K562 (cell line): ENCODE measurements around the gene VPS11. TPM values are rescaled to one million over a fixed set of nuclear protein-coding genes. Genes with fewer than 3 reads are reported as not detected.

ENCODE experiments used
- ATAC-seq: fragments of 200-7000 bp; cut with Tn5 transposase; 3 replicates; pipeline ENCODE4 v1.9.1; 2020; ENCODE audit warnings: moderate library complexity
- BruUV-seq: library from RNA; stranded (reverse); fragments of 400-500 nt; replicated peaks from 2 replicates; lab custom pipeline; 2021; lab: Mats Ljungman, UMichigan
- CTCF ChIA-PET: fragments of 300-600 bp; formaldehyde crosslinking; extraction: SDS; loops from one replicate; lab custom pipeline; 2021; ENCODE audit warnings: low intra/inter-chr PET ratio; lab: Yijun Ruan, JAX
- POLR2A ChIA-PET: fragments of 300-600, 350-650 bp; sonication (Branson Sonifier 250); formaldehyde crosslinking; extraction: SDS; loops from one replicate; lab custom pipeline; 2021; ENCODE audit warnings: antibody characterized with exemption, inconsistent platforms; lab: Yijun Ruan, JAX
- DNase-seq, 4 experiments: peaks; one replicate each; pipeline versions ENCODE4 v3.0.0 to v3.0.0-alpha.2; 2011 to 2018; ENCODE audit warnings: low spot score in 3 of 4, mixed read lengths in 3 of 4; ENCODE audit errors: extremely low read depth in 1 of 4
- FAIRE-seq: peaks from 2 replicates; lab custom pipeline; 2011; peaks lifted over from hg19 to GRCh38; lab: Jason Lieb, UNC
- H2AFZ ChIP-seq: 2 replicates; pipeline ENCODE4 v1.6.0; 2011; ENCODE audit warnings: low read depth, low read length, control low read depth, inconsistent platforms
- H3K27ac ChIP-seq: fragments of 200-600 bp; 3 replicates; pipeline ENCODE4 v1.8.0; 2011; ENCODE audit warnings: low read depth, mild to moderate bottlenecking, control low read depth, inconsistent platforms, low read length, moderate library complexity, mixed read lengths; ENCODE audit errors: extremely low read depth
- H3K27me3 ChIP-seq, 2 experiments: fragments of 300-600 bp in 1 of 2; 2 replicates in 1 of 2; 3 replicates in 1 of 2; pipeline versions ENCODE4 v1.6.0 to v1.8.0; 2011; ENCODE audit warnings: inconsistent platforms in 2 of 2, low read length in 2 of 2, mild to moderate bottlenecking in 1 of 2, mixed read lengths in 1 of 2, moderate library complexity in 1 of 2; ENCODE audit not compliant: control insufficient read depth in 2 of 2, insufficient read depth in 2 of 2
- H3K36me3 ChIP-seq: fragments of 300-600 bp; 3 replicates; pipeline ENCODE4 v1.8.0; 2011; ENCODE audit warnings: mild to moderate bottlenecking, low read length, inconsistent platforms; ENCODE audit not compliant: control insufficient read depth, insufficient read depth
- H3K4me1 ChIP-seq, 2 experiments: fragments of 200-600 bp in 1 of 2; replicated peaks in 1 of 2; 2 replicates in 1 of 2; 3 replicates in 1 of 2; pipeline versions ENCODE4 v1.5.1 to v1.8.0; 2011; ENCODE audit warnings: inconsistent platforms in 2 of 2, low read length in 2 of 2, mild to moderate bottlenecking in 1 of 2, mixed read lengths in 1 of 2, moderate library complexity in 1 of 2; ENCODE audit not compliant: control insufficient read depth in 2 of 2, insufficient read depth in 2 of 2
- H3K4me2 ChIP-seq: 2 replicates; pipeline ENCODE4 v1.6.1; 2011; ENCODE audit warnings: low read length, control low read depth, inconsistent platforms, mixed read lengths; ENCODE audit not compliant: insufficient read depth
- H3K4me3 ChIP-seq: fragments of 200-600 bp; sonication (generic), shearing (Covaris generic); 2 replicates; pipeline ENCODE4 v1.5.1; 2016; ENCODE audit warnings: control low read depth, inconsistent platforms
- H3K79me2 ChIP-seq: fragments of 200-600 bp; 3 replicates; pipeline ENCODE4 v1.8.0; 2011; ENCODE audit warnings: low read length, inconsistent platforms; ENCODE audit not compliant: control insufficient read depth, insufficient read depth
- H3K9ac ChIP-seq, 2 experiments: 2 replicates each; pipeline versions ENCODE4 v1.6.0 to v1.6.1; 2011; ENCODE audit warnings: low read depth in 2 of 2, low read length in 2 of 2, control low read depth in 1 of 2, inconsistent platforms in 1 of 2, mild to moderate bottlenecking in 1 of 2, mixed read lengths in 1 of 2; ENCODE audit not compliant: insufficient read depth in 1 of 2
- H3K9me1 ChIP-seq: one replicate; pipeline ENCODE4 v1.6.0; 2011; ENCODE audit warnings: inconsistent platforms, mild to moderate bottlenecking, low read length, moderate library complexity; ENCODE audit not compliant: control insufficient read depth, insufficient read depth
- H3K9me3 ChIP-seq: replicated peaks from 2 replicates; pipeline ENCODE4 v1.5.1; 2011; ENCODE audit warnings: low read depth, low read length, inconsistent platforms; ENCODE audit not compliant: control insufficient read depth, insufficient read depth
- H4K20me1 ChIP-seq: replicated peaks from 2 replicates; pipeline ENCODE4 v1.6.1; 2011; ENCODE audit warnings: low read length, inconsistent platforms, mixed read lengths; ENCODE audit not compliant: control insufficient read depth, insufficient read depth
- ASH1L ChIP-seq: fragments of 450-650 bp; IDR thresholded peaks from 2 replicates; pipeline ENCODE4 v1.6.1; 2018; ENCODE audit warnings: borderline replicate concordance, mild to moderate bottlenecking, low read depth; ENCODE audit not compliant: partially characterized antibody
- CREB3L1 ChIP-seq: fragments of 450-650 bp; IDR thresholded peaks from 2 replicates; pipeline ENCODE4 v1.6.1; 2014; ENCODE audit warnings: low read depth, mild to moderate bottlenecking, moderate library complexity, borderline replicate concordance
- E2F3 ChIP-seq: fragments of 250-450 bp; sonication (Bioruptor Pico); IDR thresholded peaks from 2 replicates; pipeline ENCODE4 v1.4.0; 2020; ENCODE audit warnings: mild to moderate bottlenecking
- FOSL1 ChIP-seq: fragments of 200-800 bp; sonication (Bioruptor generic); conservative IDR thresholded peaks from 2 replicates; pipeline ENCODE4 v1.6.1; 2016; ENCODE audit warnings: missing genetic modification characterization, missing compliant biosample characterization
- HCFC1 ChIP-seq: IDR thresholded peaks from 2 replicates; pipeline ENCODE4 v1.6.1; 2012; ENCODE audit warnings: low read depth, low read length, improper control_type of control experiment
- HOXB6 ChIP-seq: fragments of 250-450 bp; sonication (Bioruptor Pico); IDR thresholded peaks from 2 replicates; pipeline ENCODE4 v1.5.1; 2022; ENCODE audit warnings: mild to moderate bottlenecking, borderline replicate concordance
- PHB ChIP-seq: fragments of 250-450 bp; sonication (Bioruptor Pico); IDR thresholded peaks from 2 replicates; pipeline ENCODE4 v1.5.0; 2021
- PRDM10 ChIP-seq: fragments of 450-650 bp; IDR thresholded peaks from 2 replicates; pipeline ENCODE4 v1.6.1; 2018; ENCODE audit not compliant: partially characterized antibody
- SMARCB1 ChIP-seq: IDR thresholded peaks from 2 replicates; pipeline ENCODE4 v1.6.1; 2011; ENCODE audit warnings: improper control_type of control experiment, low read depth; ENCODE audit not compliant: insufficient read length
- THRB ChIP-seq: fragments of 450-650 bp; formaldehyde crosslinking; conservative IDR thresholded peaks from 2 replicates; pipeline ENCODE4 v1.4.0; 2022; ENCODE audit warnings: mild to moderate bottlenecking, missing genetic modification characterization
- ZNF124 ChIP-seq: sonication (generic); formaldehyde crosslinking; IDR thresholded peaks from 2 replicates; pipeline ENCODE4 v1.8.1; 2022; ENCODE audit warnings: missing genetic modification reagents
- ZNF830 ChIP-seq: fragments of 250-450 bp; sonication (Bioruptor Pico); IDR thresholded peaks from 2 replicates; pipeline ENCODE4 v1.5.0; 2021; ENCODE audit warnings: mild to moderate bottlenecking
- WGBS: fragments of 100-300 bp; shearing (Covaris generic); methylation state at CpG from one replicate; pipeline ENCODE4 v1.1.6; 2016; ENCODE audit warnings: low coverage, mixed read lengths; ENCODE audit not compliant: insufficient coverage; ENCODE audit errors: missing lambda C conversion rate; 5-methylcytosine and 5-hydroxymethylcytosine counted together
- in situ Hi-C: fragments of 300-500 bp; cut with MboI; formaldehyde crosslinking; loops from 4 replicates; pipeline ENCODE4 v1.15.0; 2018; ENCODE audit warnings: inconsistent platforms, mixed read lengths
- intact Hi-C: fragments of 100-400 bp; cut with micrococcal nuclease; formaldehyde crosslinking; loops from 2 replicates; pipeline ENCODE4 v1.14.2; 2022
- polyA plus RNA-seq, 8 experiments: library from polyadenylated mRNA; depleted of rRNA in 4 of 8; stranded (reverse) in 5 of 8; unstranded in 3 of 8; fragments of >200 nt; fragmentation: Nextera tagmentation in 2 of 8; fragmentation: Illumina TruSeq in 1 of 8; extraction: Ambion mirVana in 2 of 8; extraction: Trizol in 1 of 8; gene quantifications; 2 replicates each; pipeline versions ENCODE4 v1.2.1 to v1.2.3, GENCODE V29; 2011 to 2014; ENCODE audit warnings: inconsistent platforms in 1 of 8, missing spikeins in 1 of 8
- total RNA-seq, 7 experiments: library from RNA; depleted of rRNA in 6 of 7; stranded (reverse); fragments of >200 nt in 6 of 7; fragmentation: Illumina TruSeq in 2 of 7; extraction: Trizol in 2 of 7; gene quantifications; 2 replicates each; pipeline versions ENCODE4 v1.2.1 to v1.2.3, GENCODE V29; 2011 to 2021; ENCODE audit warnings: low replicate concordance in 1 of 7

VPS11 gene
- total and polyA plus RNA-seq, 9 of the 15 experiments (the other 6 are each of a cell fraction or from before 2014, with no cell fraction given) = 14.1 to 35.5 (median 27.5) TPM

- TF ChIP-seq PRDM10 (peak; percentile 16), FOSL1 (tag) (no peak)
Measured at GRCh38 chr11:119081682-119082260, 14.2 kb downstream of the VPS11 start (continued).

- no peaks in the 10 kb centered on the region for H3K9me1 ChIP-seq
- CTCF ChIA-PET = no interaction called here
- TF ChIP-seq PHB (no peak), THRB (no peak), HOXB6 (CRISPR knock-in tag) (no peak), HCFC1 (peak; percentile 39), SMARCB1 (no peak), ASH1L (peak; percentile 69), CREB3L1 (peak; percentile 56; the same call in 1 of the 2 replicates), ZNF124 (CRISPR knock-in tag) (no peak), ZNF830 (0 out of 2 replicates have a peak, but pooled peaks have one; percentile 30), E2F3 (peak; percentile 84)
Measured at GRCh38 chr11:119084663-119085436, 17.2 kb downstream of the VPS11 start, which contains the start of gene HMBS. HMBS (plus strand) TSS chr11:119084881; CDS start chr11:119085034, 153 bp downstream.

More at GRCh38 chr11:119084663-119085436, 17.2 kb downstream of the VPS11 start, which contains the start of gene HMBS:
- peak; percentile 90 for FAIRE-seq
- H3K9me3 ChIP-seq = no peaks in the 10 kb centered on the region
- peak within 1 kb of the TSS; percentile 79 for H3K4me3 ChIP-seq
- H3K4me1 ChIP-seq = peaks cover 25 to 42% of the 10 kb centered on the region in 2 experiments; a peak in 4 of 5 replicates
- peaks cover 48% of the 10 kb centered on the region for H3K79me2 ChIP-seq
- no peaks in the 10 kb centered on the region for H4K20me1 ChIP-seq
- H3K9ac ChIP-seq = peak within 1 kb of the TSS; percentile 91 to 93
- H3K36me3 ChIP-seq = peaks cover 44% of the 10 kb centered on the region
- peak within 1 kb of the TSS; percentile 96 for H3K4me2 ChIP-seq
- BruUV-seq = no TSS peak
- POLR2A ChIA-PET = interaction anchor here (0.6 to 5.8 kb wide), 18 partner anchors 9 to 1259 kb away, joined by 3 to 61 read pairs (median 4); partner anchors contain the start of genes C2CD2L, DPAGT1, HYOU1 and VPS11
- peak within 1 kb of the TSS; percentile 91 for H2AFZ ChIP-seq
- WGBS = under 1% methylated on average over 41 of the region's 45 CpGs
- intact Hi-C loops = loop anchor here (2.0 to 5.0 kb wide), 2 partner anchors 18 to 68 kb away; partner anchors contain the start of genes RPS25, TRAPPC4 and VPS11
- H3K27me3 ChIP-seq = no peaks in the 10 kb centered on the region
- peak; percentile 86 to 98 (median 88) for DNase-seq
- peak within 1 kb of the TSS; percentile 99 for H3K27ac ChIP-seq
- ATAC-seq = peak; percentile 82
- in situ Hi-C loops = no loop called here
